Ishikawa (cell line): ENCODE results near the gene PDIK1L.

Experiments
- CEBPB ChIP-seq: IDR thresholded peaks from 2 replicates; pipeline ENCODE4 v1.6.1; 2012
- CREB1 ChIP-seq: IDR thresholded peaks from 2 replicates; pipeline ENCODE4 v1.6.1; 2012; ENCODE audit warnings: low read depth
- EP300 ChIP-seq: IDR thresholded peaks from 2 replicates; pipeline ENCODE4 v1.6.1; 2012; ENCODE audit warnings: borderline replicate concordance
- FOXM1 ChIP-seq: IDR thresholded peaks from 2 replicates; pipeline ENCODE4 v1.6.1; 2012; ENCODE audit warnings: low read depth, borderline replicate concordance
- MAX ChIP-seq: IDR thresholded peaks from 2 replicates; pipeline ENCODE4 v1.6.1; 2012
- NFIC ChIP-seq: IDR thresholded peaks from 2 replicates; pipeline ENCODE4 v1.6.1; 2012
- RAD21 ChIP-seq: IDR thresholded peaks from 2 replicates; pipeline ENCODE4 v1.6.1; 2012; ENCODE audit warnings: low read depth
- TAF1 ChIP-seq: IDR thresholded peaks from 2 replicates; pipeline ENCODE4 v1.6.1; 2012; ENCODE audit warnings: low read depth, mild to moderate bottlenecking
- USF1 ChIP-seq: IDR thresholded peaks from 2 replicates; pipeline ENCODE4 v1.6.1; 2012
- YY1 ChIP-seq: IDR thresholded peaks from 2 replicates; pipeline ENCODE4 v1.6.1; 2012; ENCODE audit warnings: low read depth
- TF ChIP-seq, protein P1 (sequence below): IDR thresholded peaks from 2 replicates; pipeline ENCODE4 v1.6.1; 2012; ENCODE audit warnings: low read depth, mild to moderate bottlenecking

DNA sequence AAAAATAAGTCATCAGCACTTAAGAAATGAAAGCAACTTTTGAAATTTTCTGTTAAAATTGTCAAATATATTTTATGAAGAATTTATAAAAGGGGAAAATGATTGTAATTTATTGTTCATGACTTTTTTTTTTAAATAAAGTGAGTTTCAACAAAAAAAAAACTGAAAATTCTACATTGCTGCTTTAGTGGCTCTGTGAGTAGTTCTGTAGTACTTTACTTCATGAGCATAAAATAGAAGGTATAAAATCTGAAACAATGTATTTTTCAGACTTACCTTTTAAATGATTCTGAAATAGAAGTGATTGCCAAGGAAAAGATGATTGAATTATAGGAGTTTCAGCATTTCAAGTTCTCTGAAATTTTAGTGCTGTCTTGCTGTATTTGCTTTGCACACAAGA lies 13.8 kb downstream of the PDIK1L start:
- TF ChIP-seq RAD21 (no peak), MAX (no peak), EP300 (no peak), YY1 (no peak), FOXM1 (no peak), TAF1 (no peak), CEBPB (no peak), USF1 (no peak), NFIC (no peak), CREB1 (no peak)
- TF ChIP-seq, protein P1, sequence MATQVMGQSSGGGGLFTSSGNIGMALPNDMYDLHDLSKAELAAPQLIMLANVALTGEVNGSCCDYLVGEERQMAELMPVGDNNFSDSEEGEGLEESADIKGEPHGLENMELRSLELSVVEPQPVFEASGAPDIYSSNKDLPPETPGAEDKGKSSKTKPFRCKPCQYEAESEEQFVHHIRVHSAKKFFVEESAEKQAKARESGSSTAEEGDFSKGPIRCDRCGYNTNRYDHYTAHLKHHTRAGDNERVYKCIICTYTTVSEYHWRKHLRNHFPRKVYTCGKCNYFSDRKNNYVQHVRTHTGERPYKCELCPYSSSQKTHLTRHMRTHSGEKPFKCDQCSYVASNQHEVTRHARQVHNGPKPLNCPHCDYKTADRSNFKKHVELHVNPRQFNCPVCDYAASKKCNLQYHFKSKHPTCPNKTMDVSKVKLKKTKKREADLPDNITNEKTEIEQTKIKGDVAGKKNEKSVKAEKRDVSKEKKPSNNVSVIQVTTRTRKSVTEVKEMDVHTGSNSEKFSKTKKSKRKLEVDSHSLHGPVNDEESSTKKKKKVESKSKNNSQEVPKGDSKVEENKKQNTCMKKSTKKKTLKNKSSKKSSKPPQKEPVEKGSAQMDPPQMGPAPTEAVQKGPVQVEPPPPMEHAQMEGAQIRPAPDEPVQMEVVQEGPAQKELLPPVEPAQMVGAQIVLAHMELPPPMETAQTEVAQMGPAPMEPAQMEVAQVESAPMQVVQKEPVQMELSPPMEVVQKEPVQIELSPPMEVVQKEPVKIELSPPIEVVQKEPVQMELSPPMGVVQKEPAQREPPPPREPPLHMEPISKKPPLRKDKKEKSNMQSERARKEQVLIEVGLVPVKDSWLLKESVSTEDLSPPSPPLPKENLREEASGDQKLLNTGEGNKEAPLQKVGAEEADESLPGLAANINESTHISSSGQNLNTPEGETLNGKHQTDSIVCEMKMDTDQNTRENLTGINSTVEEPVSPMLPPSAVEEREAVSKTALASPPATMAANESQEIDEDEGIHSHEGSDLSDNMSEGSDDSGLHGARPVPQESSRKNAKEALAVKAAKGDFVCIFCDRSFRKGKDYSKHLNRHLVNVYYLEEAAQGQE: no peak
